A549 (cell line): Measurements from ENCODE around the gene HDAC5. TPM values are rescaled to one million over a fixed set of nuclear protein-coding genes. Genes with fewer than 3 reads are reported as not detected.
A peak's percentile ranks its signal among the peaks of the same experiment; 100 is the strongest.

Experiments used
- ATAC-seq, 2 experiments: fragments of 200-7000 bp in 1 of 2; fragments of >200 bp in 1 of 2; cut with Nextera tagmentation in 1 of 2; cut with Tn5 transposase in 1 of 2; 3 replicates each; pipeline versions ENCODE4 v1.8.0 to v1.9.1; 2018 to 2020; ENCODE audit warnings: mild to moderate bottlenecking in 1 of 2, moderate library complexity in 1 of 2
- CTCF ChIA-PET: fragments of 300-600 bp; sonication (Branson Sonifier 250); formaldehyde crosslinking; extraction: SDS; loops from one replicate; lab custom pipeline; 2021; ENCODE audit warnings: antibody characterized with exemption, inconsistent platforms; lab: Yijun Ruan, JAX
- POLR2A ChIA-PET: fragments of 350-600 bp; formaldehyde crosslinking; extraction: SDS; loops from one replicate; lab custom pipeline; 2021; ENCODE audit warnings: antibody characterized with exemption, inconsistent platforms; lab: Yijun Ruan, JAX
- DNase-seq, 2 experiments: peaks; one replicate each; pipeline versions ENCODE4 v3.0.0 to v3.0.0-alpha.2; 2011 to 2016; ENCODE audit warnings: low read depth in 1 of 2, low spot score in 1 of 2
- FAIRE-seq: peaks from 2 replicates; lab custom pipeline; 2011; peaks lifted over from hg19 to GRCh38; lab: Jason Lieb, UNC
- H3K27ac ChIP-seq, 2 experiments: fragments of >200 bp; sonication (Bioruptor Twin); formaldehyde crosslinking; 3 replicates each; pipeline ENCODE4 v1.5.1; 2016 to 2017
- H3K4me1 ChIP-seq: fragments of >200 bp; sonication (Bioruptor Twin); formaldehyde crosslinking; 3 replicates; pipeline ENCODE4 v1.6.1; 2016
- H3K4me2 ChIP-seq: fragments of >200 bp; sonication (Bioruptor Twin); formaldehyde crosslinking; 3 replicates; pipeline ENCODE4 v1.6.1; 2016
- H3K4me3 ChIP-seq: fragments of >200 bp; sonication (Bioruptor Twin); formaldehyde crosslinking; 3 replicates; pipeline ENCODE4 v1.5.1; 2016
- H3K9me3 ChIP-seq: fragments of >200 bp; sonication (Bioruptor Twin); formaldehyde crosslinking; 3 replicates; pipeline ENCODE4 v1.6.1; 2016
- BHLHE40 ChIP-seq: IDR thresholded peaks from 2 replicates; pipeline ENCODE4 v1.6.1; 2012; ENCODE audit warnings: low read depth, low read length, inconsistent platforms
- CBX2 ChIP-seq: fragments of 200-600 bp; sonication (generic); IDR thresholded peaks from 2 replicates; pipeline ENCODE4 v1.6.1; 2016; ENCODE audit warnings: low read depth, mild to moderate bottlenecking, borderline replicate concordance
- CBX8 ChIP-seq: fragments of 200-600 bp; sonication (generic); IDR thresholded peaks from 2 replicates; pipeline ENCODE4 v1.6.1; 2016
- CEBPB ChIP-seq, 2 experiments: fragments of >200 bp in 1 of 2; sonication (Bioruptor Twin) in 1 of 2; formaldehyde crosslinking in 1 of 2; IDR thresholded peaks; 2 replicates each; pipeline ENCODE4 v1.6.1; 2012 to 2016
- ELK1 ChIP-seq: fragments of 150-350 bp; IDR thresholded peaks from 2 replicates; pipeline ENCODE4 v1.6.1; 2014; ENCODE audit warnings: low read depth, mild to moderate bottlenecking, low read length
- ESRRA ChIP-seq: fragments of 150-350 bp; IDR thresholded peaks from 2 replicates; pipeline ENCODE4 v1.6.1; 2014; ENCODE audit warnings: mild to moderate bottlenecking, low read length, borderline replicate concordance
- FOSB ChIP-seq: fragments of 250-450 bp; sonication (Bioruptor Pico); IDR thresholded peaks from 2 replicates; pipeline ENCODE4 v1.5.0; 2020; ENCODE audit warnings: mild to moderate bottlenecking, moderate library complexity
- FOSL2 ChIP-seq, 2 experiments: fragments of 450-650 bp in 1 of 2; fragments of >200 bp in 1 of 2; sonication (Bioruptor Twin) in 1 of 2; formaldehyde crosslinking; IDR thresholded peaks; 2 replicates each; pipeline versions ENCODE4 v1.5.0 to v1.6.1; 2016 to 2020; ENCODE audit warnings: mild to moderate bottlenecking in 1 of 2, moderate library complexity in 1 of 2
- HEYL ChIP-seq: fragments of 250-450 bp; sonication (Bioruptor Pico); IDR thresholded peaks from 2 replicates; pipeline ENCODE4 v1.8.0; 2021; ENCODE audit warnings: mild to moderate bottlenecking, moderate library complexity
- HOXA7 ChIP-seq: fragments of 250-450 bp; sonication (Bioruptor Pico); IDR thresholded peaks from 2 replicates; pipeline ENCODE4 v1.5.0; 2020; ENCODE audit warnings: mild to moderate bottlenecking, moderate library complexity
- MAFK ChIP-seq: fragments of 450-650 bp; IDR thresholded peaks from 2 replicates; pipeline ENCODE4 v1.6.1; 2014; ENCODE audit not compliant: partially characterized antibody
- MYC ChIP-seq: IDR thresholded peaks from 2 replicates; pipeline ENCODE4 v1.6.1; 2012; ENCODE audit warnings: mild to moderate bottlenecking, inconsistent platforms, low read length, improper control_type of control experiment, borderline replicate concordance
- NPAS2 ChIP-seq: fragments of 250-450 bp; sonication (Bioruptor Pico); IDR thresholded peaks from 2 replicates; pipeline ENCODE4 v1.8.0; 2022; ENCODE audit warnings: mild to moderate bottlenecking, moderate library complexity, borderline replicate concordance
- PHF8 ChIP-seq: fragments of 200-600 bp; sonication (generic); IDR thresholded peaks from 2 replicates; pipeline ENCODE4 v1.6.1; 2016; ENCODE audit warnings: low read depth, mild to moderate bottlenecking, antibody characterized with exemption, moderate library complexity, borderline replicate concordance
- POLR2A ChIP-seq: IDR thresholded peaks from 2 replicates; pipeline ENCODE4 v1.6.1; 2012; ENCODE audit warnings: mild to moderate bottlenecking, low read length
- SMC3 ChIP-seq: fragments of >200 bp; sonication (Bioruptor Twin); formaldehyde crosslinking; IDR thresholded peaks from 3 replicates; pipeline ENCODE4 v1.6.1; 2018; ENCODE audit warnings: inconsistent platforms
- TFCP2L1 ChIP-seq: fragments of 250-450 bp; sonication (Bioruptor Pico); IDR thresholded peaks from 2 replicates; pipeline ENCODE4 v1.5.0; 2021; ENCODE audit warnings: mild to moderate bottlenecking
- TP53 ChIP-seq: fragments of 250-450 bp; sonication (Bioruptor Pico); IDR thresholded peaks from 2 replicates; pipeline ENCODE4 v1.5.0; 2021; ENCODE audit warnings: mild to moderate bottlenecking, moderate library complexity
- ZC3H11A ChIP-seq: fragments of 450-650 bp; IDR thresholded peaks from 2 replicates; pipeline ENCODE4 v1.6.1; 2014; ENCODE audit warnings: antibody characterized with exemption, mild to moderate bottlenecking
- ZSCAN20 ChIP-seq: fragments of 250-450 bp; sonication (Bioruptor Pico); IDR thresholded peaks from 2 replicates; pipeline ENCODE4 v1.8.0; 2022; ENCODE audit warnings: mild to moderate bottlenecking, moderate library complexity
- WGBS: methylation state at CpG from one replicate; pipeline ENCODE4 v1.1.6; 2017; ENCODE audit errors: missing lambda C conversion rate; 5-methylcytosine and 5-hydroxymethylcytosine counted together
- polyA plus RNA-seq, 4 experiments: library from polyadenylated mRNA; depleted of rRNA in 3 of 4; stranded (reverse); fragments of >200 nt; fragmentation: RNase III in 1 of 4; extraction: RNeasy Plus Mini Kit Qiagen cat#74134 plus additional on column Dnase treatment in 1 of 4; gene quantifications; 2 replicates in 3 of 4; 3 replicates in 1 of 4; pipeline ENCODE4 v1.2.3, GENCODE V29; 2011 to 2017
- TF ChIP-seq, protein P1 (sequence below): fragments of 450-650 bp; IDR thresholded peaks from 2 replicates; pipeline ENCODE4 v1.6.1; 2014; ENCODE audit warnings: antibody characterized with exemption
- TF ChIP-seq, protein P2 (sequence below): fragments of >200 bp; sonication (Bioruptor Twin); formaldehyde crosslinking; IDR thresholded peaks from 3 replicates; pipeline ENCODE4 v1.6.1; 2016
- TF ChIP-seq, protein P3 (sequence below): fragments of >200 bp; sonication (Bioruptor Twin); formaldehyde crosslinking; IDR thresholded peaks from 2 replicates; pipeline ENCODE4 v1.6.1; 2016

HDAC5 gene
- polyA plus RNA-seq, 2 of the 4 experiments (the other 2 are of a cell fraction) = 3.1 to 7.1 TPM

GRCh38 chr17:44123356-44124117, at the start of gene HDAC5 (continued):
- TF ChIP-seq CEBPB (IDR thresholded peaks at IDR 0.05) = peak; percentile 87 to 94
- TF ChIP-seq BHLHE40 = no peak
- TF ChIP-seq TP53 (CRISPR knock-in tag) = no peak

DNA sequence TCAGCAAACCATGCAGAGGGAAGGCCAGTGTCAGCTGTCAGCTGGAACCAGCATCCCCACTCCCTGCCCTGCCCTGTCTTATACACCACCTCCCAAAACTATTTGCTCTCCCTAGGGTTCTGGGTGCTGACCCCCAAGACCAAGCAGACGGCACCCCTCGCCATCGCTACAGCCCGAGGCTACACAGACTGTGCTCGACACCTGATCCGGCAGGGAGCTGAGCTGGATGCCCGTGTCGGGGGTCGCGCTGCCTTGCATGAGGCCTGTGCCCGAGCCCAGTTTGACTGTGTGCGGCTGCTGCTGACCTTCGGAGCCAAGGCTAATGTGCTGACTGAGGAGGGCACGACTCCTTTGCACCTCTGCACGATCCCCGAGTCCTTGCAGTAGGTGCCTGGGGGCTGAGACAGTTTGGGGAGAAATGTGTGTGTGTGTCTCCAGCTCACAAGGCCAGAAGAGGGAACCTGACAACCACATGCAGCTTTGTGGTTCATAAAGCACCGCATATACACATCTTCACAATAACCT, 48.6 kb upstream of the HDAC5 start:
- CTCF ChIA-PET = interaction anchor here (0.6 to 12.8 kb wide), 14 partner anchors 8 to 537 kb away, joined by 3 to 159 read pairs (median 6); partner anchors contain the start of genes DBF4B, HDAC5, HROB and TMUB2
- Histone ChIP-seq H3K4me2 (no peak overlapping the region), H3K27ac (no peak overlapping the region), H3K4me1 (peaks cover 16% of the 10 kb centered on the region), H3K4me3 (no peak overlapping the region), H3K9me3 (no peaks in the 10 kb centered on the region)
- TF ChIP-seq HEYL (CRISPR knock-in tag) = no peak
- no peak for TF ChIP-seq HOXA7 (CRISPR knock-in tag)
- TF ChIP-seq, protein P1, sequence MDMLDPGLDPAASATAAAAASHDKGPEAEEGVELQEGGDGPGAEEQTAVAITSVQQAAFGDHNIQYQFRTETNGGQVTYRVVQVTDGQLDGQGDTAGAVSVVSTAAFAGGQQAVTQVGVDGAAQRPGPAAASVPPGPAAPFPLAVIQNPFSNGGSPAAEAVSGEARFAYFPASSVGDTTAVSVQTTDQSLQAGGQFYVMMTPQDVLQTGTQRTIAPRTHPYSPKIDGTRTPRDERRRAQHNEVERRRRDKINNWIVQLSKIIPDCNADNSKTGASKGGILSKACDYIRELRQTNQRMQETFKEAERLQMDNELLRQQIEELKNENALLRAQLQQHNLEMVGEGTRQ = no peak
- no peak for TF ChIP-seq ZC3H11A
- TF ChIP-seq MYC = no peak
- TF ChIP-seq, protein P2, sequence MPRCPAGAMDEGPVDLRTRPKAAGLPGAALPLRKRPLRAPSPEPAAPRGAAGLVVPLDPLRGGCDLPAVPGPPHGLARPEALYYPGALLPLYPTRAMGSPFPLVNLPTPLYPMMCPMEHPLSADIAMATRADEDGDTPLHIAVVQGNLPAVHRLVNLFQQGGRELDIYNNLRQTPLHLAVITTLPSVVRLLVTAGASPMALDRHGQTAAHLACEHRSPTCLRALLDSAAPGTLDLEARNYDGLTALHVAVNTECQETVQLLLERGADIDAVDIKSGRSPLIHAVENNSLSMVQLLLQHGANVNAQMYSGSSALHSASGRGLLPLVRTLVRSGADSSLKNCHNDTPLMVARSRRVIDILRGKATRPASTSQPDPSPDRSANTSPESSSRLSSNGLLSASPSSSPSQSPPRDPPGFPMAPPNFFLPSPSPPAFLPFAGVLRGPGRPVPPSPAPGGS = no peak
- TF ChIP-seq CBX2 = no peak
- no peak for TF ChIP-seq NPAS2 (CRISPR knock-in tag)
- TF ChIP-seq ELK1 = no peak
- TF ChIP-seq FOSB (CRISPR knock-in tag) = no peak
- 89% methylated on average over 11 of the region's 17 CpGs for WGBS
- POLR2A ChIA-PET = interaction anchor here (1.1 kb wide), 1 partner anchor 15 kb away, joined by 5 read pairs; the partner anchor contains the start of gene TMUB2
- DNase-seq = no peak
- FAIRE-seq = no peak
- ATAC-seq = no peak

DNA sequence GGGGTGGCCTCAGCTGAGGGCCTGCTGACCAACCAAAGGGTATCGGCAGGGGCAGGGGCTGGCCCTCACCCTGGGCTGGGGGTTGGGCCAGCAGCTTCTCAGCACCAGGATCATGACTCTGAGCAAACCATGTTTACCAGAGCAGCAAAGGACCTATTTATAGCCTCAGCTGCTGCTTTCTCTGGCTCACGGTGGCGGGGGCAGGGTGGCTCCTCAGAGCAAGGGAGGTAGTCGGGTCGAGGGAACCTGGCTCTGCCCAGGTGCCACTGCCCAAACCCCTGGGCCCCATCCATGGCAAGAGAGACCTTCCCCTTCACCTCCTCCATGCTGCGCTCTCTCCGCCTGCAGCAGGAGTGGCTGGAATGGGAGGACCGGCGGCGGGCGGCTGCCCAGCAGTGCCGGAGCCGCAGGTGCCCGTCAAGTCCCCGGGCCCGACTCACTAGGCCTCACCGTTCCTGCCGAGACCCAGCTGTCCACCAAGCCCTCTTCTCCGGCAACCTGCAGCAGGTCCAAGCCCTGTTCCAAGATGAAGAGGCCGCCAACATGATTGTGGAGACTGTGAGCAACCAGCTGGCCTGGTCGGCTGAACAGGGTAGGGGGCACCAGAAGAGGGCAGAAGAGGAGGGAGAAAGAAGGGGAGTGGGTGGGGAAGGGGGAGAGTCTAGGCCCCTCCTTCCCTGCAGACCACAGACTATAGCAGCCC, 47.2 kb upstream of the HDAC5 start, which contains the start of gene ASB16:
ASB16 (plus strand) TSS at position 206 of the 703 bp plus-strand sequence; CDS start at position 292, 86 bp downstream.
- 62% methylated on average over 13 of the region's 21 CpGs for WGBS
- no peak within 1 kb of the TSS for H3K4me3 ChIP-seq
- ATAC-seq = peak; percentile 9 to 11; a peak in 4 of 6 replicates
- H3K4me1 ChIP-seq = peaks cover 16% of the 10 kb centered on the region
- H3K9me3 ChIP-seq = no peaks in the 10 kb centered on the region
- DNase-seq = no peak
- peak within 1 kb of the TSS; percentile 43 for H3K4me2 ChIP-seq
- FAIRE-seq = no peak
- POLR2A ChIA-PET = no interaction called here
- peak within 1 kb of the TSS in 1 of 2 experiments; percentile 1; a peak in 2 of 6 replicates for H3K27ac ChIP-seq
- no peak for TF ChIP-seq HOXA7 (CRISPR knock-in tag)
- no peak for TF ChIP-seq ESRRA
- TF ChIP-seq POLR2A = no peak
- TF ChIP-seq TP53 (CRISPR knock-in tag) = no peak
- TF ChIP-seq MYC = no peak
- TF ChIP-seq, protein P3, sequence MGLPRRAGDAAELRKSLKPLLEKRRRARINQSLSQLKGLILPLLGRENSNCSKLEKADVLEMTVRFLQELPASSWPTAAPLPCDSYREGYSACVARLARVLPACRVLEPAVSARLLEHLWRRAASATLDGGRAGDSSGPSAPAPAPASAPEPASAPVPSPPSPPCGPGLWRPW = no peak
- no peak for TF ChIP-seq FOSL2 (IDR thresholded peaks at IDR 0.05)
- no peak for TF ChIP-seq FOSL2 (CRISPR knock-in tag; IDR thresholded peaks at IDR 0.05)
- no peak for TF ChIP-seq TFCP2L1 (CRISPR knock-in tag)
- TF ChIP-seq PHF8 = no peak
- no peak for TF ChIP-seq SMC3
- no peak for TF ChIP-seq MAFK
- TF ChIP-seq CBX2 = no peak
- TF ChIP-seq, protein P1 = no peak
- no peak for TF ChIP-seq ZSCAN20 (CRISPR knock-in tag)
- TF ChIP-seq ZC3H11A = no peak
- TF ChIP-seq CBX8 = no peak
- CTCF ChIA-PET = interaction anchor here (0.9 to 12.8 kb wide), 10 partner anchors 14 to 161 kb away, joined by 3 to 159 read pairs (median 10); partner anchors contain the start of genes HROB and TMUB2
